ENCODE results near the gene SYNPO2L. TPM values are rescaled to one million over a fixed set of nuclear protein-coding genes. Genes with fewer than 3 reads are reported as not detected.
A peak's percentile ranks its signal among the peaks of the same experiment; 100 is the strongest.
"Not testable (repeated sequence)": the region's sequence is repeated elsewhere in the genome, so short reads cannot be mapped to it uniquely, and the experiment has no call there.

The SYNPO2L gene
- 0.12 and 0.16 TPM in 2 replicates for total RNA-seq (2022)
- Bru-seq, nascent RNA = percentile 17 among the genes with signal in this experiment
- BruChase-seq, experiment 1, labeled RNA remaining after a 2-hour chase = percentile 24 among the genes with signal in this experiment
- percentile 19 among the genes with signal in this experiment for BruChase-seq, experiment 2, labeled RNA remaining after a 6-hour chase
- long read RNA-seq, partial matches to known transcripts = 0 of 1 reads
- long read RNA-seq, other reads (novel, unspliced or antisense) = 1 of 1 reads

- no peak for TF ChIP-seq CTCF (IDR thresholded peaks at IDR 0.05; ENCODE audit: insufficient read depth in 1 of 2, low read depth in 1 of 2, low read length in 1 of 2, severe bottlenecking in 1 of 2, unreplicated experiment in 1 of 2)
- ChIA-PET POLR2A (no interaction called here), CTCF (no interaction called here)
- H3K27me3 Mint-ChIP-seq (ENCODE audit: insufficient read depth, unreplicated experiment) = no peaks in the 10 kb centered on the region
- Histone ChIP-seq H3K27me3 (replicated peaks; ENCODE audit: control insufficient read depth, insufficient read depth, low read length) (no peaks in the 10 kb centered on the region), H3K9me3 (no peaks in the 10 kb centered on the region), H3K36me3 (ENCODE audit: control insufficient read depth, insufficient read depth, low read length) (no peaks in the 10 kb centered on the region), H3K4me3 (ENCODE audit: low read depth, low read length) (no peak within 1 kb of the TSS), H3K4me1 (peaks cover 7% of the 10 kb centered on the region)
- H3K36me3 Mint-ChIP-seq (ENCODE audit: insufficient read depth, unreplicated experiment) = no peaks in the 10 kb centered on the region
- no peak within 1 kb of the TSS for H3K27ac Mint-ChIP-seq (ENCODE audit: unreplicated experiment)
- H3K4me3 Mint-ChIP-seq (ENCODE audit: unreplicated experiment) = no peak within 1 kb of the TSS
- DNase-seq = no peak
- peaks cover 7% of the 10 kb centered on the region for H3K4me1 Mint-ChIP-seq (ENCODE audit: low read depth, unreplicated experiment)
- BruUV-seq (replicated peaks) = no TSS peak
- intact Hi-C loops (cut with micrococcal nuclease; ENCODE audit: unreplicated experiment) = no loop called here
- no peaks in the 10 kb centered on the region for H3K9me3 Mint-ChIP-seq (ENCODE audit: unreplicated experiment)
Measured at GRCh38 chr10:73655990-73656298, at the start of gene SYNPO2L. Gene SYNPO2L, minus strand, starts transcription at chr10:73656029. Its CDS starts 107 bp downstream, at chr10:73655922.

GRCh38 chr10:73703924-73704323 is 48.1 kb upstream of the SYNPO2L start:
- H3K9me3 ChIP-seq; H3K9me3 Mint-ChIP-seq (ENCODE audit: unreplicated experiment); H3K4me1 ChIP-seq; H3K4me3 Mint-ChIP-seq (ENCODE audit: unreplicated experiment); H3K36me3 ChIP-seq (ENCODE audit: control insufficient read depth, insufficient read depth, low read length); H3K4me1 Mint-ChIP-seq (ENCODE audit: low read depth, unreplicated experiment); DNase-seq; H3K4me3 ChIP-seq (ENCODE audit: low read depth, low read length); H3K27me3 Mint-ChIP-seq (ENCODE audit: insufficient read depth, unreplicated experiment); BruUV-seq (replicated peaks); H3K27me3 ChIP-seq (replicated peaks; ENCODE audit: control insufficient read depth, insufficient read depth, low read length); CTCF ChIA-PET; H3K36me3 Mint-ChIP-seq (ENCODE audit: insufficient read depth, unreplicated experiment); intact Hi-C loops (cut with micrococcal nuclease; ENCODE audit: unreplicated experiment); POLR2A ChIA-PET; H3K27ac Mint-ChIP-seq (ENCODE audit: unreplicated experiment): not testable (repeated sequence)

- POLR2A ChIA-PET; H3K27ac Mint-ChIP-seq (ENCODE audit: unreplicated experiment); H3K4me3 Mint-ChIP-seq (ENCODE audit: unreplicated experiment); H3K27me3 Mint-ChIP-seq (ENCODE audit: insufficient read depth, unreplicated experiment); H3K27me3 ChIP-seq (replicated peaks; ENCODE audit: control insufficient read depth, insufficient read depth, low read length); intact Hi-C loops (cut with micrococcal nuclease; ENCODE audit: unreplicated experiment); H3K4me3 ChIP-seq (ENCODE audit: low read depth, low read length); BruUV-seq (replicated peaks); H3K36me3 Mint-ChIP-seq (ENCODE audit: insufficient read depth, unreplicated experiment); H3K9me3 ChIP-seq; H3K4me1 Mint-ChIP-seq (ENCODE audit: low read depth, unreplicated experiment); CTCF ChIA-PET; H3K36me3 ChIP-seq (ENCODE audit: control insufficient read depth, insufficient read depth, low read length); H3K4me1 ChIP-seq; DNase-seq; H3K9me3 Mint-ChIP-seq (ENCODE audit: unreplicated experiment): not testable (repeated sequence)
Measured at GRCh38 chr10:73698819-73699218, 43.0 kb upstream of the SYNPO2L start.

GRCh38 chr10:73697675-73698159 is 41.9 kb upstream of the SYNPO2L start, which contains the start of gene AGAP5:
Gene AGAP5, minus strand, starts transcription at chr10:73698109. Its CDS starts 354 bp downstream, at chr10:73697755.
- H3K27ac Mint-ChIP-seq (ENCODE audit: unreplicated experiment); POLR2A ChIA-PET; BruUV-seq (replicated peaks); H3K27me3 ChIP-seq (replicated peaks; ENCODE audit: control insufficient read depth, insufficient read depth, low read length); H3K9me3 ChIP-seq; intact Hi-C loops (cut with micrococcal nuclease; ENCODE audit: unreplicated experiment); H3K4me1 Mint-ChIP-seq (ENCODE audit: low read depth, unreplicated experiment); H3K36me3 ChIP-seq (ENCODE audit: control insufficient read depth, insufficient read depth, low read length); H3K4me3 ChIP-seq (ENCODE audit: low read depth, low read length); H3K9me3 Mint-ChIP-seq (ENCODE audit: unreplicated experiment); H3K4me3 Mint-ChIP-seq (ENCODE audit: unreplicated experiment); H3K27me3 Mint-ChIP-seq (ENCODE audit: insufficient read depth, unreplicated experiment); H3K4me1 ChIP-seq; H3K36me3 Mint-ChIP-seq (ENCODE audit: insufficient read depth, unreplicated experiment); CTCF ChIA-PET; DNase-seq: not testable (repeated sequence)

GRCh38 chr10:73695302-73695701 is 39.5 kb upstream of the SYNPO2L start:
- H3K9me3 Mint-ChIP-seq (ENCODE audit: unreplicated experiment); H3K4me3 Mint-ChIP-seq (ENCODE audit: unreplicated experiment); H3K4me1 ChIP-seq; H3K27me3 ChIP-seq (replicated peaks; ENCODE audit: control insufficient read depth, insufficient read depth, low read length); H3K27me3 Mint-ChIP-seq (ENCODE audit: insufficient read depth, unreplicated experiment); H3K4me1 Mint-ChIP-seq (ENCODE audit: low read depth, unreplicated experiment); BruUV-seq (replicated peaks); DNase-seq; H3K4me3 ChIP-seq (ENCODE audit: low read depth, low read length); H3K36me3 Mint-ChIP-seq (ENCODE audit: insufficient read depth, unreplicated experiment); CTCF ChIA-PET; H3K9me3 ChIP-seq; H3K36me3 ChIP-seq (ENCODE audit: control insufficient read depth, insufficient read depth, low read length); intact Hi-C loops (cut with micrococcal nuclease; ENCODE audit: unreplicated experiment); POLR2A ChIA-PET; H3K27ac Mint-ChIP-seq (ENCODE audit: unreplicated experiment): not testable (repeated sequence)

GRCh38 chr10:73690755-73691154 is 34.9 kb upstream of the SYNPO2L start:
- H3K4me1 Mint-ChIP-seq (ENCODE audit: low read depth, unreplicated experiment); H3K4me3 Mint-ChIP-seq (ENCODE audit: unreplicated experiment); H3K4me3 ChIP-seq (ENCODE audit: low read depth, low read length); H3K9me3 ChIP-seq; H3K36me3 Mint-ChIP-seq (ENCODE audit: insufficient read depth, unreplicated experiment); BruUV-seq (replicated peaks); H3K27me3 ChIP-seq (replicated peaks; ENCODE audit: control insufficient read depth, insufficient read depth, low read length); H3K9me3 Mint-ChIP-seq (ENCODE audit: unreplicated experiment); DNase-seq; H3K27me3 Mint-ChIP-seq (ENCODE audit: insufficient read depth, unreplicated experiment); POLR2A ChIA-PET; intact Hi-C loops (cut with micrococcal nuclease; ENCODE audit: unreplicated experiment); H3K36me3 ChIP-seq (ENCODE audit: control insufficient read depth, insufficient read depth, low read length); H3K4me1 ChIP-seq; CTCF ChIA-PET; H3K27ac Mint-ChIP-seq (ENCODE audit: unreplicated experiment): not testable (repeated sequence)
